ENCODE measurements around the gene UGT3A2. TPM values are rescaled to one million over a fixed set of nuclear protein-coding genes. Genes with fewer than 3 reads are reported as not detected.

Gene UGT3A2
- under 1 TPM; 0.15 to 0.18 TPM for total RNA-seq

DNA sequence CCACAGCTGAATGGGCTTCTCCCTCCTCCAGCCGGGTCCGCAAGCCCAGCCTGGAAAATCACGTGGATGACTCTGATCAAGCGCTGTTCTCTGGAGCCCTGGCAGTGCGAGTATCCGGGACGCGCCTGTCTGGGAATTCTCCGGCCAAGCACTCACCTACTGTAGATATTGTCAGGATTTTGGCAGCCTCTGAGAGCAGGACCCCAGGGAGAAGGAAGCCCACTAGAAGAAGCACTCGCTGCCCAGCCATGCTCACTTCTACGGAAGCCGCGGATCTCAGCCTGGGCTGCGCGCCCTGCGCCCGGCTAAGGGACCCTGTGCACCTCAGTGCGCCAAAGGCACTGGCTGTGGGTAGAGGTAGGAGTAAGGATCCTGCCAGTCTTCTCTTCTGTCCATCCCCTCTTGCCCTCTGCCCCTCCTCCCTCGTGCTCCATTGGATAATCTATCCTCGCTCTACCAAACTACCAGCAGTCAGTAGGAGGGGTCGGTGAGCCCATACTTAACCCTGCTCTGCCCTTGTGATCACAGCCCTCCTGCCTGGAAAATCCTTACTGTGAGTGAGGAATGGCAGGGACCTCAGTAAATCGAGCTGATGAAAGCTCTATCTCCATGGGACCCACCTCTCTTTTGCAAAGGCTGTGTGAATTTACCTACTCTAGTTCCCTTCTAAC lies at the start of gene UGT3A2:
UGT3A2 (minus strand) TSS at position 343 of the 671 bp plus-strand sequence; CDS start at position 250, 93 bp downstream.
- Mint-ChIP-seq H3K36me3 (ENCODE audit: low read depth) (no peaks in the 10 kb centered on the region), H3K27me3 (peaks cover 38% of the 10 kb centered on the region), H3K27ac (no peak within 1 kb of the TSS), H3K4me3 (no peak within 1 kb of the TSS), H3K9me3 (no peaks in the 10 kb centered on the region), H3K4me1 (peaks cover 11% of the 10 kb centered on the region)
- ChIA-PET CTCF (interaction anchor here (3.4 kb wide), 1 partner anchor 13 kb away, joined by 16 read pairs; no protein-coding TSS in a partner anchor), POLR2A (no interaction called here)
- DNase-seq: no peak

DNA sequence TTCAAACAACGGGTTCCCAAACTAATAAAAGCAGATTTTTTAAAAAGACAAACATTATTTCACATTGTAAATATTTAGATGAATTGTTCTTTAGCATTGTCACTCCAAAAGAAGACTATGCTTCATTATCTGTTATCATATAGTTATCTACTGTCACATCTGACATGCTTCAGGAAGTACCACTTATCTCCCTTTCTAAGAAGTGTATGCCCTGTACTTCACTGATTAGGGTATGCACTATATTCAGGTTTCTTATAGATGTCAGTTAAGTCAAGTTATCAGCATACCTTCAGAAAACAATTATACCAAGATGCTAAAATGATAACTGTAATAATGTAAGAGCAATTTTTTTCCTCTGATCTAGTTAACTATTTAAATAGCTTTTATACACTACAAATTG lies 44.6 kb upstream of the UGT3A2 start:
- Mint-ChIP-seq H3K4me1 (no peaks in the 10 kb centered on the region), H3K27me3 (no peaks in the 10 kb centered on the region), H3K4me3 (no peak overlapping the region), H3K27ac (no peak overlapping the region), H3K9me3 (no peaks in the 10 kb centered on the region), H3K36me3 (ENCODE audit: low read depth) (peaks cover 35% of the 10 kb centered on the region)
- DNase-seq: no peak
- ChIA-PET CTCF (interaction anchor here (1.2 kb wide), 1 partner anchor 32 kb away, joined by 3 read pairs; no protein-coding TSS in a partner anchor), POLR2A (interaction anchor here (1.0 kb wide), 1 partner anchor 40 kb away, joined by 3 read pairs; no protein-coding TSS in a partner anchor)

GRCh38 chr5:36108758-36109460 lies 42.2 kb upstream of the UGT3A2 start:
- CTCF ChIA-PET: no interaction called here

DNA sequence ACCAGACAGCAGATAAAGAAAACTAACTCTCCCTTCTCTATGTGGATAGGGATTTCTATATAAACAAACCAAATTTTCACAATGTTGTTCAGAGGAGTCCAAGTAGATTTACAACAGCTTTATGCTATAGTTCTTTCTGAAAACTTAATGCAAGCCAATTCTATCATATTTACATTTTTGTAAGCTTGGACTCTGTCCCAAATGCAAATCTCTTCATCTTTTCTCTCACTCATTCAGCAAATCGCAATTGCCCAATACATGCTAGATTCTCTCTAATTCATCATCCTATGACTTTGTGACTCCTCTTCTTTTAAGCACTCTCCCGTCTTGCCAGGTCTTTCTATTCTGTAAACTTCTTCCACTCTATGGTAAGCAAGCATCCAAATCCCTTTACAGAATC lies 39.1 kb upstream of the UGT3A2 start:
- Mint-ChIP-seq H3K27me3 (no peaks in the 10 kb centered on the region), H3K9me3 (no peaks in the 10 kb centered on the region), H3K27ac (no peak overlapping the region), H3K4me1 (no peaks in the 10 kb centered on the region), H3K36me3 (ENCODE audit: low read depth) (peaks cover 44% of the 10 kb centered on the region), H3K4me3 (no peak overlapping the region)
- CTCF ChIA-PET: interaction anchor here (1.0 to 2.9 kb wide), 2 partner anchors 15 to 27 kb away, joined by 3 to 10 read pairs; no protein-coding TSS in a partner anchor
- no peak for DNase-seq
- POLR2A ChIA-PET: no interaction called here

More at GRCh38 chr5:36108758-36109460, 42.2 kb upstream of the UGT3A2 start:
- Mint-ChIP-seq H3K27me3 (no peaks in the 10 kb centered on the region), H3K27ac (no peak overlapping the region), H3K4me3 (no peak overlapping the region), H3K36me3 (ENCODE audit: low read depth) (peaks cover 45% of the 10 kb centered on the region), H3K4me1 (no peaks in the 10 kb centered on the region), H3K9me3 (no peaks in the 10 kb centered on the region)
- POLR2A ChIA-PET: no interaction called here
- DNase-seq: no peak

DNA sequence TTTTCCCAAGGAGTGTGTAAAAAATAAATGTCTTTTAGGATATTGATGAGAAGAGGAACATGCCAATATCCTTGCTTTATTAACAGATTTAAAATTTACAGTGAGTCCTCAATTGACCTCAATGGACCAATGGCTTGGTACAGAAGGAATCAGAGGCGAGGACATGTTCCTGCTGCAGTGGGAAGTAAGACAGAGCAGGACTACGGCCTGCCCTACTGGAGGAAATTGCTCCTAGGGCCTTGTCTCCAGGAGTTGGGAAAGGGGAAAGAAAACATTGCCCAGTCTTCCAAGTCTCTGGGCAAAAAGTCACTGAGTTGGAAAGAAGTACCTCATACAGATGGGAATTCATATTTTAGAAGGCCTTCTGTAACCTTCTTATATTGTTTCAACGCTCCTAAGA lies 33.1 kb upstream of the UGT3A2 start:
- no peaks in the 10 kb centered on the region for H3K9me3 Mint-ChIP-seq
- H3K4me1 Mint-ChIP-seq: no peaks in the 10 kb centered on the region
- peaks cover 9% of the 10 kb centered on the region for H3K36me3 Mint-ChIP-seq (ENCODE audit: low read depth)
- no peaks in the 10 kb centered on the region for H3K27me3 Mint-ChIP-seq
- ChIA-PET CTCF (interaction anchor here (11.6 kb wide), 1 partner anchor 21 kb away, joined by 67 read pairs; no protein-coding TSS in a partner anchor), POLR2A (no interaction called here)
- DNase-seq: no peak
- H3K27ac Mint-ChIP-seq: no peak overlapping the region
- no peak overlapping the region for H3K4me3 Mint-ChIP-seq

DNA sequence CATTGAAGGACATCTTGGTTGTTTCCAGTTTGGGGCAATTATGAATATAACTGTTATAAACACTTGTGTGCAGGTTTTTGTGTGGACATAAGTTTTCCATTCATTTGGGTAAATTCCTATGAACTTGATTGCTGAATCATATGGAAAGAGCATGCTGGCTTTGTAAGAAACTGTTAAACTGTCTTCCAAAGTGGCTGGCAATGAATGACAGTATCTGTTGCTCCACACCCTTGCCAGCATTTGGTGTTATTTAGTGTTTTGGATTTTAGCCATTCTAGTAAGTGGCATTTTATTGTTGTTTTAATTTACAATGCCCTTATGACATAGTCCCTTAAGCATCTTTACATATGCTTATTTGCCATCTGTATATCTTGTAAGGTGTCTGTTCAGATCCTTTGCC lies 29.8 kb upstream of the UGT3A2 start:
- no peak for DNase-seq
- H3K4me1 Mint-ChIP-seq: no peaks in the 10 kb centered on the region
- H3K36me3 Mint-ChIP-seq (ENCODE audit: low read depth): peaks cover 4% of the 10 kb centered on the region
- CTCF ChIA-PET: interaction anchor here (11.6 kb wide), 1 partner anchor 18 kb away, joined by 67 read pairs; no protein-coding TSS in a partner anchor
- POLR2A ChIA-PET: no interaction called here
- no peaks in the 10 kb centered on the region for H3K27me3 Mint-ChIP-seq
- no peak overlapping the region for H3K4me3 Mint-ChIP-seq
- H3K9me3 Mint-ChIP-seq: no peaks in the 10 kb centered on the region
- H3K27ac Mint-ChIP-seq: no peak overlapping the region

DNA sequence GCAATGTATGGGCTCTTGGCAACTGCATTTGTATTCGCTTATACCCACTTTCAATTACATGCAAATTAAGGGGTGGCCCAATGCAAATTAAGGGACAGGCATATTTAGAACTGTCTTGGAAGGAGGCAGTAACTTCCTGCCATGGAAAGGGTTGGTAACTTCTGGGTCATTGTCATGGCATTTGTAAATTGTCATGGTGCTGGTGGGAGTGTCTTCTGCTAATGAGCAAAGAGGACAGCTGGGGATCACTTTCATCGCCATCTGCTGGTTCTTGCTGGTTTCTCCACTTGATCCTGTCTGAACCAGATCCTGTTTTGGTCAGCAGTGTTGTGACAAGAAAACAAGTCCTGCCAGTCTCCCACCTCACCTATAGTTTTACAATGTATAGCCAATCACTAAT lies 23.3 kb upstream of the UGT3A2 start:
- DNase-seq: no peak
- no peak overlapping the region for H3K27ac Mint-ChIP-seq
- H3K27me3 Mint-ChIP-seq: peaks cover 25% of the 10 kb centered on the region
- POLR2A ChIA-PET: no interaction called here
- no peaks in the 10 kb centered on the region for H3K4me1 Mint-ChIP-seq
- H3K36me3 Mint-ChIP-seq (ENCODE audit: low read depth): no peaks in the 10 kb centered on the region
- no peak overlapping the region for H3K4me3 Mint-ChIP-seq
- CTCF ChIA-PET: interaction anchor here (0.9 to 11.6 kb wide), 7 partner anchors 11 to 128 kb away, joined by 3 to 67 read pairs (median 4); no protein-coding TSS in a partner anchor
- peaks cover 3% of the 10 kb centered on the region for H3K9me3 Mint-ChIP-seq

- H3K9me3 Mint-ChIP-seq: no peaks in the 10 kb centered on the region
- H3K4me3 Mint-ChIP-seq: no peak overlapping the region
- no peak overlapping the region for H3K27ac Mint-ChIP-seq
- ChIA-PET CTCF (interaction anchor here (0.6 to 3.1 kb wide), 51 partner anchors 9 to 614 kb away, joined by 3 to 67 read pairs (median 4); partner anchors contain the start of genes LMBRD2, NADK2, RANBP3L and SKP2), POLR2A (interaction anchor here (1.0 to 1.3 kb wide), 2 partner anchors 72 to 73 kb away, joined by 3 to 6 read pairs; partner anchors contain the start of gene LMBRD2)
- no peaks in the 10 kb centered on the region for H3K4me1 Mint-ChIP-seq
- H3K27me3 Mint-ChIP-seq: peaks cover 50% of the 10 kb centered on the region
- peak; percentile 31 for DNase-seq
- H3K36me3 Mint-ChIP-seq (ENCODE audit: low read depth): no peaks in the 10 kb centered on the region
Measured at GRCh38 chr5:36079200-36079781, 12.6 kb upstream of the UGT3A2 start.

- no peak overlapping the region for H3K4me3 Mint-ChIP-seq
- ChIA-PET POLR2A (interaction anchor here (1.3 kb wide), 1 partner anchor 73 kb away, joined by 6 read pairs; the partner anchor contains the start of gene LMBRD2), CTCF (interaction anchor here (0.6 to 3.1 kb wide), 45 partner anchors 8 to 615 kb away, joined by 3 to 67 read pairs (median 5); partner anchors contain the start of genes LMBRD2, NADK2, RANBP3L and SKP2)
- DNase-seq: no peak
- H3K36me3 Mint-ChIP-seq (ENCODE audit: low read depth): no peaks in the 10 kb centered on the region
- no peaks in the 10 kb centered on the region for H3K9me3 Mint-ChIP-seq
- no peak overlapping the region for H3K27ac Mint-ChIP-seq
- peaks cover 44% of the 10 kb centered on the region for H3K27me3 Mint-ChIP-seq
- peaks cover 3% of the 10 kb centered on the region for H3K4me1 Mint-ChIP-seq
Measured at GRCh38 chr5:36078430-36078829, 11.7 kb upstream of the UGT3A2 start.

GRCh38 chr5:36073595-36074216 lies 7.0 kb upstream of the UGT3A2 start:
- DNase-seq: no peak
- H3K4me1 Mint-ChIP-seq: peaks cover 14% of the 10 kb centered on the region
- peaks cover 32% of the 10 kb centered on the region for H3K27me3 Mint-ChIP-seq
- ChIA-PET POLR2A (no interaction called here), CTCF (interaction anchor here (1.5 to 3.7 kb wide), 4 partner anchors 16 to 168 kb away, joined by 3 to 14 read pairs (median 8); partner anchors contain the start of genes LMBRD2, NADK2 and SKP2)
- no peak overlapping the region for H3K4me3 Mint-ChIP-seq
- H3K36me3 Mint-ChIP-seq (ENCODE audit: low read depth): no peaks in the 10 kb centered on the region
- no peaks in the 10 kb centered on the region for H3K9me3 Mint-ChIP-seq
- no peak overlapping the region for H3K27ac Mint-ChIP-seq

DNA sequence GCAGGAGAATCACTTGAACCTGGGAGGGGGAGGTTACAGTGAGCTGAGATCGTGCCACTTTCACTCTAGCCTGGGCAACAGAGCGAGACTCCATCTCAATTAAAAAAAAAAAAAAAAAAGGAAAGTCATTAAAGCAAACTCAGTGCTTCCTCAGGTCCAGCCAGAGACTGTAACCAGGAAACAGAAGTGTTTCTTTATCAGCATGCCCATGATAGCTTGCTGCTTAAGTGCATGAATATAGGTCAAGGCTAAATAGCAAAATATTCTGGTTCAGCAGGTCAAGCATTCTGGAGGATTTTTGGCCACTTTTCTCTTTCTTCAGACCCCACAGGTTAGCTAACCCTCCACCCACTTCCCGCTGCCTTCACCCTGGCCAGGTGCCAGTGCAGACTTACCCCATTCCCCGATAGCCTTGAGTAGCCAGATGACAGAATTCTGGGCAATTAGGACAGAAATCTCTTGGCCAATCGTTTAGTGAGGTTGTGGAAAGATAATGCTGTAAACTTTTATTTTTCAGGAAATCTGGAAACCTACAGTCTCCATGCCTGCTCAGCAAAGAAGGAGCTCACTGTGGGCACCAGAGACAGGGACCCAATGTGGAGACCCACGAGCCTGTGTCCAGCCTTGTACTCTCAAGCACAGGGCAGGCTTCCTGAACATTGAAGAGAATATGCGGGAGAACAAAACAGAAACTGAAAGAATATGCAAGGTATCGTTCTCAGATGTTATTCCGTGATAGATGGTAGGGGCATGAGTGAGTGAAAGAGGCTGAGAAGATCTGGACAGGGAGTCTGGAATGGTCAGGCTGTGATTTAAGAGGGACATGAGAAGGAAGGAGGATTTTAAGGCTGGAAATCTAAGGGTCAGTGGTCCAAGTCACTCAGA lies 4.2 kb upstream of the UGT3A2 start:
- no peak for DNase-seq
- Mint-ChIP-seq H3K4me3 (peak overlapping the region; percentile 72), H3K4me1 (peaks cover 16% of the 10 kb centered on the region), H3K27me3 (peaks cover 31% of the 10 kb centered on the region), H3K36me3 (ENCODE audit: low read depth) (no peaks in the 10 kb centered on the region), H3K27ac (no peak overlapping the region), H3K9me3 (no peaks in the 10 kb centered on the region)
- ChIA-PET CTCF (interaction anchor here (1.3 to 3.7 kb wide), 3 partner anchors 8 to 235 kb away, joined by 3 to 14 read pairs (median 8); partner anchors contain the start of genes LMBRD2 and SKP2), POLR2A (interaction anchor here (1.1 kb wide), 1 partner anchor 170 kb away, joined by 3 read pairs; the partner anchor contains the start of gene NADK2)

All from activated CD4-positive, alpha-beta memory T cell treated with anti-CD3 and anti-CD28 coated beads, Interleukin-2, amount 10 ng/mL, durations not matched to agents 7 days and 5 days (primary cell).